Kidney tubule cell (primary cell): Measurements from ENCODE around the gene CTDSPL.
A peak's percentile ranks its signal among the peaks of the same experiment; 100 is the strongest.

ENCODE experiments used
- DNase-seq: peaks from one replicate; pipeline ENCODE4 v3.0.0-alpha.2; 2018; ENCODE audit warnings: low spot score

Gene CTDSPL

GRCh38 chr3:37891227-37891626 lies 29.5 kb downstream of the CTDSPL start:
- no peak for DNase-seq

- DNase-seq: peak; percentile 77
Observed at GRCh38 chr3:37892927-37893600, 31.4 kb downstream of the CTDSPL start.

- no peak for DNase-seq
Observed at GRCh38 chr3:37896827-37897226, 35.1 kb downstream of the CTDSPL start.

DNA sequence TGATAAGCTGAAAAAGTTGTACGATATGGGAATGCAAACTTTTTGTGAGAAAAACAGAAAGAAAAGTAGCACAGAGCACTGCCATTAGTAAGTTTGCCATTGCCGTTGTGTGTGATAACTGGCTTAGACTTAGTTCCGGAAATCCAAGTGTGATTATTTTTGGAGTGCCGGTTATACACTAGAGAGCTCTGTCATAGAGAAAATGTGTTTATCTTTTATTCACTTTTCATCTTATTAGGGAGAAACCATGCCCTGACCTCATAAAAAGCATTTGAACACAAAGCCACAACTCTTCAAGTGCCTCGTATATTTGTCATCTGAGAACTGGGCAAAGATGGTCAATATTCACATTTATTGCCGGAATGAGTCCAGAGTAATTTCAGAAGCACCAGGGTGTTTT lies 36.1 kb downstream of the CTDSPL start:
- DNase-seq: no peak

DNA sequence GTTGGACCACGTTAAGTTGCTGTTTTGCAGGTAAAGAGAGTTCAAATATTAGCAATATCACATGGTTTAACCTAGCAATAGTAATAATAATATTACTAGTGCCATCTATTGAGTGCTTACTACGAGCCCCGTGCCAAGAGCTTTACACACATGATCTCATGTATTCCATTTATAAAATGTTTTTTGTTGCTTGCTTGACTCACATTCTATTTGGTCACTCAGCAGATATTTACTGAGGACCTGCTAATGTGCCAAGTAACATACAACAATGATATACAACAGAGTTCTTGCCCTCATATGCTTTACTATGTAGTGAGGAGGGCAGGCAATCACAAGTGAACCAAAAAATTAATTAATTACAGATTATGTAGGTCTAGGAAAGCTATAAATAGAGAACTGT lies 36.7 kb downstream of the CTDSPL start:
- DNase-seq: no peak

- no peak for DNase-seq
Observed at GRCh38 chr3:37899101-37899707, 37.5 kb downstream of the CTDSPL start.

DNA sequence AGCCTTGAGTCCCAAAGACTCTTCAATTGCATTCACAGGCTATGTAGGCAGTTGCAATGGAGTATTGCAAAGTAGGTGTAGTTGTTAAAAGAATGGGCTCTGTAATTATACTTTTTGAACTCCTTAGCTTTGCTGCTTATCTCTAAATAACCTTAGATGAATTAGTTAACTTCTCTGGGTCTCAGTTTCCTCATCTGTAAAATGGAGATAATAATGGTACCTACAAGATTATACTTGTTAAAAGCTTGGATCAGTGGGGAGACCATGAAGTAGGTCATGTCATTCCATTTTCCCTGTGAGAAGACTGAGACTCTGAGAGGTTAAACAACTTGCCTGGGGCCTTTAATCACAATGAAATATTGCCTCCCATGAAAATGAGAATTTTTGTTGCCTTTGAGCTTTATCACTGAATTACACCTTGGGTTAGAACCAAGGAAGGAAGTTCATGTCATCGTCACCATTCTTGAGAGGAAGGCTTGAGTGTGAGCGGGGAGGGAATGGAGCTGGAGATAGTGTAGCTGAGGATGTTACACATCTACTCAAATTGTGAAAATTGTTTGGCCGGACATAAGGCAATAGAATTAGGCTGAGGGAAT lies 38.1 kb downstream of the CTDSPL start:
- no peak for DNase-seq

DNA sequence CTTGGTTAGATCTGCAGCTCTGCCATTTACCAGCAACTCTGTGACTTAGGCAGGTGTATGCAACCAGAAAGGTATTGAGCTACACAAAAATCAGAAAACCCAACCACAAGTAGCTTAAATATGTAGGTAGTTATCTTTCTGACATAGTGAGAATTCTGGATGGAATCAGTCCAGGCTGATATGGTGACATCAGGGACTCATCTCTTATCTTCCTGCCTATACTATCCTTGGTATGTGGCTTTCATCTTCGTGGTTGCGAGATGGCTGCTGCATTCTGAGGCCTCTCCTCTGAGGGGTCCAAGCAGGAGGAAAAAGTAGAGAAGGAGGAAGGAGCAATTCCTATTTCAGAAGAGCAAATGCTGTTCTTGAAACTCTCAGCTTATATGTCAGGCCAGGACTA lies 40.0 kb downstream of the CTDSPL start:
- DNase-seq: no peak

- no peak for DNase-seq
Observed at GRCh38 chr3:37902674-37903073, 41.0 kb downstream of the CTDSPL start.

- no peak for DNase-seq
Observed at GRCh38 chr3:37903320-37903719, 41.6 kb downstream of the CTDSPL start.

GRCh38 chr3:37903734-37904133 lies 42.1 kb downstream of the CTDSPL start:
- DNase-seq: no peak

- peak; percentile 56 for DNase-seq
Observed at GRCh38 chr3:37904601-37905000, 42.9 kb downstream of the CTDSPL start.

DNA sequence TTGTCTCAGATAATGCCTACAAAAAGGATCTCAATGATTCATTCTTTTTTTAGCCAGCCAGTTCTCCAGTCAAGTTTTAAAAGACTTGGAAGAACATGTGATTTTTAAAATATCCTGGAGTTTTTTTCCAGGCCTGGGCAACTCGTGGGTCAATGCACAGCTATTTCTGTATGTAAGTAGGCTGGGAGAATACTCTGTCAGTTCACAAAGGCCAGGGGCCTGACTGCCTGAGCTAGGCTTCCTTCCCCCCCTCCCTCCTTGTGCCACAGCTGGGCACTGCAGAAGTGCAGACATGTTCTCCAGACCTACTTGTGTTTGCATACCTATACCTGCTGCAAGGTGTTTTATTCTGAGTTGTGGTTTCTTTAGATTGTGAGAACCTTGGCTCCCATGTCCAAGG lies 43.7 kb downstream of the CTDSPL start:
- no peak for DNase-seq

DNA sequence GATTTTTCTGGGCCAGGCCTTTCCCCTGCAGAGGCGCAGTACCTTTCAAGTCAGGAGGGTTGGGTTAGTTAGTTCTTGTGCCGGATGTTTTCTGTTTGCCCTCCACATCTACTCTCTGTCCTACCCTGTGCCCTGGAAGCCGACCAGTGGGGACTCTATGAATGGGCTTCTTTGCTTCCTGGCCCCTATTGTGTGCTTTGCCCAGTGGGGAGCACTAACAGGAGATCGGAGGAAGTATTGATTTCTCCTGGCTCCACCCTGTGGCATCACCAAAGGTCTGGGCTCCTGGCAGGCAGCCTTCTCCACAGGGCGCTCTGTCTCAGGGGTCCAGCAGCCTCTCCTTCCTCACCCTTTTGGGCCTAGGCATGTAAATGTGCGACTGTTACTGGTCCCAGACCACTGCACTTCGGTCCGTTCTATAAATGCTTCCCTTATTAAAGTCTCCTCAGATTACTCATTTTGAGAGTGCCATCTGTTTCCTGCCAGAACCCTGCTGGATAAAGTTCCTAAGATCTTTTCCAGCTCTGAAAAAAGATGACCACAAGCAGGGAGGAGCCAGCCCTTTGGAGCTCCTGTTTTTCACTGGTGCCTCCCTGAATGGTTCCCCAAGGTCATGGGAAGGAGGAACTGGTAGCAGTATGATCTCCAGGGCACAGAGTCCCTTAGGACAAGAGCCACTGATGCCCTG lies 44.5 kb downstream of the CTDSPL start:
- DNase-seq: peak; percentile 32

- DNase-seq: no peak
Observed at GRCh38 chr3:37906734-37907282, 45.1 kb downstream of the CTDSPL start.

DNA sequence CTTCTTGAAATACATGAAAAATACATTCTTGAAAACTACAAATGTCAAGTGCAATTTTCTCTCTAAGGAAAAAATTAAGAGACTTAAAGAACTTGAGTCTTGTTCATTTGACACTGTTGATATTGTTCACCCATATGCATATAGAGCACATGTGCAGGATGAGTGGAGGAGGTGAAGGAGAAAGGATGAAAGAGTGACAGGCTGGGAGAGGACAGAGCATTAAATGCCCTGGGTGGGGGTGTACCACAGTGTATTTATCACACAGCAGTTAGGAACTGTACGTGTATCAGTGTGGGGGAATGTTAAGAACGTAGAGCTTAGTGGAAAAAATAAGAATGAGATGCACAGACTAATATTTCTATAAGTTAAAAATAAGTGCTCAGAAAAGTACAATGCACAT lies 45.7 kb downstream of the CTDSPL start:
- no peak for DNase-seq

DNA sequence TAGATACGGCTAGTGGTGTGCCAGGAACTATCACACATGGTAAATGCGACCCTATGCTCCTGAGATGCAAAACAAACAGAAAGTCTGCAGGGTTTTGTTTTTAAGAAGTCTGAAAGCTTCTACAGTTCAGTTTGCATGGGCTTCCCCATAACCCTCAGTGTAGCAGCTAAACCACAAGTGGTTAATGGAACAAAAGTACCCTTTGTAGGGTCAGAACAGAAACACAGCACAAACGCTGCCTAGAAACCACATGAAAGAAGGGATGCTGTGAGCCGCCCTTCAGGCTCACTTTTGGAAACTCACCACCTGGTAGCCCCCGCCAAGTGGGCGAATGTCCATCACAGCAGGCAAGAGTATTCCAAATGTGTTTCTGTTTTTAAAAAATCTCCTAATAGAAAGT lies 46.2 kb downstream of the CTDSPL start:
- no peak for DNase-seq

GRCh38 chr3:37909067-37909911 lies 47.6 kb downstream of the CTDSPL start:
- peak; percentile 86 for DNase-seq

DNA sequence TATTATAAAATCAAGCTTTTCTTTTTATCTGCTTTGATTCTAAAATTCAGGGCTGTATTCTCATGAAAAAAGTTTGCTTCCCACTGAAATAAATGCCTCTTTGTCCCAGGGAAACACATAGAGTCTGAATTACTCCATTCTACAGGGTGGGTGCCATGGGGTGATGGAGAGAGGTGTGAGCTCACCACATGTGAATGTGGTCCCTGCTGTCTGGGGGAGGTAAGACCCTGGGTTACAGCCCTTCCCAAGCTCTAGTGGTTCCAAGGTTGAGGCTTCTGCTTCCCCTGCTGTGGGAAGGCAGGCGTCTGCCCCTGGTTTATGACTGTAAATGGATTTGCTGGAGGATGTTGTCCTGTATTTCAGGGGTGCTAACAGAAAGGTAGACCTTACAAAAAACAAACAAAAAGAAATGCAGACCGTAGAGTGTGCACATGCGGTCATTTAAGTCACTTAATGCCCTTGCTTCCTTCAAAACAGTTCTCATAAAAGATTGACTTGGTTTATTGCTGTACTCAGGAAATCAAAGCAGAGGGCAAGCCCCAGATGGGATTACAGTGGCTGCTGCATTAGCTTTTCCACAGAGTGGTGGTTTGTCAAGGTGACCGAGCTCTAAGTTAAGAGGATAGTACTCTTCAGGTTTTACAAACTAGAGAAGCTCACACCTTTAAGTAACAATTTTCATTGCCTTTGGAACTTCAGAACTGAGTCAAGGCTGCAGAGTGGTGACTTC lies 49.2 kb downstream of the CTDSPL start:
- peak; percentile 43 for DNase-seq

- no peak for DNase-seq
Observed at GRCh38 chr3:37912052-37912733, 50.5 kb downstream of the CTDSPL start.

- no peak for DNase-seq
Observed at GRCh38 chr3:37913522-37913921, 51.8 kb downstream of the CTDSPL start.
